Aorta (tissue), 5 donors: Measurements from ENCODE around the gene FNDC3B. TPM values are rescaled to one million over a fixed set of nuclear protein-coding genes. Genes with fewer than 3 reads are reported as not detected.

Experiments used
- ATAC-seq: fragments of 200-7000 bp; cut with Tn5 transposase; one replicate; pipeline ENCODE4 v1.9.1; 2022; ENCODE audit warnings: moderate library complexity; ENCODE audit not compliant: low FRiP score
- DNase-seq, 2 donors: peaks; one replicate each; pipeline ENCODE4 v3.0.0-alpha.2; 2020
- H3K27ac ChIP-seq, 2 donors: one replicate each; pipeline ENCODE4 v1.5.1; 2013; ENCODE audit warnings: low read length in 2 of 2, mild to moderate bottlenecking in 2 of 2, moderate library complexity in 2 of 2, control low read depth in 1 of 2, inconsistent platforms in 1 of 2, low read depth in 1 of 2
- H3K27me3 ChIP-seq, 2 donors: one replicate each; pipeline ENCODE4 v1.6.1; 2013; ENCODE audit warnings: control low read depth in 1 of 2, low read length in 1 of 2, mild to moderate bottlenecking in 1 of 2, moderate library complexity in 1 of 2; ENCODE audit not compliant: insufficient read depth in 2 of 2, control insufficient read depth in 1 of 2
- H3K36me3 ChIP-seq, 2 donors: one replicate each; pipeline ENCODE4 v1.6.1; 2013; ENCODE audit warnings: control low read depth in 1 of 2, low read length in 1 of 2, mild to moderate bottlenecking in 1 of 2; ENCODE audit not compliant: insufficient read depth in 2 of 2, control insufficient read depth in 1 of 2
- H3K4me1 ChIP-seq, 2 donors: one replicate each; pipeline ENCODE4 v1.6.1; 2013; ENCODE audit warnings: low read length in 2 of 2, control low read depth in 1 of 2, mild to moderate bottlenecking in 1 of 2, moderate library complexity in 1 of 2; ENCODE audit not compliant: insufficient read depth in 2 of 2, control insufficient read depth in 1 of 2
- H3K4me3 ChIP-seq, 2 donors: one replicate each; pipeline ENCODE4 v1.5.1; 2013; ENCODE audit warnings: low read length in 2 of 2, control low read depth in 1 of 2, mild to moderate bottlenecking in 1 of 2
- H3K9me3 ChIP-seq: one replicate; pipeline ENCODE4 v1.6.1; 2013; ENCODE audit warnings: mild to moderate bottlenecking, low read length; ENCODE audit not compliant: control insufficient read depth
- WGBS, 2 donors: extraction: QIAGEN DNeasy Blood & Tissue Kit; methylation state at CpG; one replicate each; pipeline ENCODE4 v1.1.7; 2013; 5-methylcytosine and 5-hydroxymethylcytosine counted together
- intact Hi-C, 2 donors: fragments of 100-400 bp; cut with DNase I; formaldehyde crosslinking; loops; one replicate each; pipeline versions ENCODE4 v1.14.2 to v1.15.0; 2022
- polyA plus RNA-seq, 2 donors: library from polyadenylated mRNA; stranded (reverse); fragments of 200-250 nt; gene quantifications; one replicate each; pipeline ENCODE4 v1.2.3, GENCODE V29; 2013
- total RNA-seq, 2 donors: library from RNA; stranded (reverse); fragmentation: NEBNext Ultra II Directional; extraction: Animal tissue kit (Norgen Biotek cat#: 25700); gene quantifications; one replicate each; pipeline ENCODE4 v1.2.1, GENCODE V29; 2021
- donor health status: healthy with polysubstance abuse.
- donor health status: Bipolar disorder and iron deficiency.
- donor health status: DM: no; HTN: no; CAD: no.
- donor health status: DM: no; HTN: no; CAD: no.
- donor health status: DM: yes; HTN: yes; CAD: no.

Gene FNDC3B
- total and polyA plus RNA-seq, 4 donors, result 12.5 to 239 (median 120) TPM

DNA sequence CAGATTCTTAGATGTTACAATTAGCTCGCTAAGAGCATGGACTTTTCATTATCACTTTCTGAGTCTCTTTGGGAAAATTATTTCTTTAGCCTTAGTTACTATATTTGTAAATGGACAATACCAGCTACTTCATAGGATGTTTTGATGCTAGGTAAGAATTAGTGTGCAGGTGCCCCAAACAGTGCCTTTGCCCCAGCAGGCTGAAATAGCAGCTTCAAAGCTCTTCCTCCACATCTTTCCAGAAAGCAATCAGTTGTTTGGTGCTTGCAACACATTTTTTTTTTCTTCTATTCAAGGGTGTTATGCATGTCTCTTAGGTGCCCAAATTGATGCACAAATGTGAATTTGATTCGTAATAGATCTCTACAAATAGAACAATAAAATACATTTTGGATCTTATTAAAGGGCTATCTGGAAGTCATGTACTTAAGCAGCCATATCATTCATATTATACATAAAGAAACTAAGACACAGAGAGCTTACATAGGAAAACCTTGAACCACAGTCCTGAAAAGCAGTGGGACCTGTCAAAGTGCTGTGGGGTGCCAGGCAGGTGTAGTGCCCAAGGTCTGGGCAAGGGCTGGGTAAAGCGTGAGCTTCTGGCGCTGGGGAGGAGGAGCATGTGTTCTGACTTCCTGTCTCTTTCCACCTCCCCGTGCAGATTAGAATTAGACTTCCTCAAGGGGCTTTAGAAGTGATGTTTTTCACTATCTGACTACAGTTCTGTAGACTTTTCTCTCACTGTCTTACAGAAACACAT is 62.9 kb downstream of the FNDC3B start:
- DNase-seq (no peak), ATAC-seq (no peak)
- H3K27me3 ChIP-seq, result no peaks in the 10 kb centered on the region
- 57 to 58% methylated on average over 5 of the region's 5 CpGs for WGBS, 2 donors
- H3K9me3 ChIP-seq, result no peaks in the 10 kb centered on the region
- no peaks in the 10 kb centered on the region for H3K36me3 ChIP-seq
- H3K4me1 ChIP-seq, result peaks cover 5 to 14% of the 10 kb centered on the region in 2 donors
- H3K27ac ChIP-seq, result no peak overlapping the region
- intact Hi-C loops, result loop anchor here in 1 of 2 donors (5.0 kb wide), 1 partner anchor 45 kb away; no protein-coding TSS in a partner anchor
- H3K4me3 ChIP-seq, result no peak overlapping the region

DNA sequence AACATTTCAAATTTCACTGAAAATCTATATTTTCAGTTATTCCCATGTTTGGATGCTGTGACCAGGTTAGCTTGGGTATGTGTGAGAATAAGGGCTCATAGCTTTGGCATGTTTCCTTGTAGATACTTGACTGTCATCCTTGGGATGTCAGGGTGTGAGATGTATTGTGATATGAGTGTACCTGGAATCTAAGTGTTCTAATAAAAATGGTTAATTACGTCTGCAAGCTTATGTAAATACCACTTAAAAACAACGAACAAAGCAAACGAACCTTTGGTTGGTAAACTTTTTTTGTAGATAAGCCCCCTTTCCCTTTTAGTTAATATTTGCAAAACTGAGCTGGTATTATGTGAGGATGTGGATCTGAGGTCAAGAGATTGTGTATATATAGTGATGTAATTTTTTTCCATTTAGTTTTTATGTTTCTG is 63.5 kb downstream of the FNDC3B start:
- H3K9me3 ChIP-seq, result no peaks in the 10 kb centered on the region
- DNase-seq (no peak), ATAC-seq (no peak)
- H3K27me3 ChIP-seq, result no peaks in the 10 kb centered on the region
- H3K27ac ChIP-seq, result peak overlapping the region in 1 of 2 donors; percentile 67
- intact Hi-C loops, result loop anchor here in 1 of 2 donors (5.0 kb wide), 1 partner anchor 46 kb away; no protein-coding TSS in a partner anchor
- H3K4me3 ChIP-seq, result no peak overlapping the region
- no peaks in the 10 kb centered on the region for H3K36me3 ChIP-seq
- 32 to 36% methylated on average over 3 of the region's 3 CpGs for WGBS, 2 donors
- peaks cover 5 to 19% of the 10 kb centered on the region in 2 donors for H3K4me1 ChIP-seq

DNA sequence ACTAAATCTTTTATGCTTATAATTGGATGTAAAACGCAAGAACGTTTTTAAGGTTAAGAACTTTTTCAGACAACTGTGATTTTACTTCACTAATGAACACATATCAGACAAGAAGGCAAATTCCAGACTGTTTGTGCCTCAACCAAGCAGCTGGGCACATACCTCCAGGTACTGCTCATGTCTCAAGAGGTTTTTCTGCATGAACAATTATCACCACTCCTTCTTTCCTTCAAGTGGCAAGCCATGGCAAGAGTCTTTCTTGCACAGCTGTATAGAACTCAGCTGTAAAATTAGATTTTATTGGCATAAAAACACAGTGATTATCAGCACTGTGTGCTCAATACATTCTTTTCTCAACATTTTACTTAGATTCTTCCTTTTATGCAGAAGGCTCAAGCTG is 64.3 kb downstream of the FNDC3B start:
- H3K27ac ChIP-seq, result peak overlapping the region in 1 of 2 donors; percentile 67
- intact Hi-C loops, result loop anchor here in 1 of 2 donors (5.0 kb wide), 1 partner anchor 46 kb away; no protein-coding TSS in a partner anchor
- 0 to 7% methylated on average over 2 of the region's 2 CpGs for WGBS, 2 donors
- no peaks in the 10 kb centered on the region for H3K9me3 ChIP-seq
- H3K4me1 ChIP-seq, result peaks cover 2 to 22% of the 10 kb centered on the region in 2 donors
- no peak for DNase-seq
- ATAC-seq, result no peak
- no peaks in the 10 kb centered on the region for H3K27me3 ChIP-seq
- no peaks in the 10 kb centered on the region for H3K36me3 ChIP-seq
- H3K4me3 ChIP-seq, result no peak overlapping the region

DNA sequence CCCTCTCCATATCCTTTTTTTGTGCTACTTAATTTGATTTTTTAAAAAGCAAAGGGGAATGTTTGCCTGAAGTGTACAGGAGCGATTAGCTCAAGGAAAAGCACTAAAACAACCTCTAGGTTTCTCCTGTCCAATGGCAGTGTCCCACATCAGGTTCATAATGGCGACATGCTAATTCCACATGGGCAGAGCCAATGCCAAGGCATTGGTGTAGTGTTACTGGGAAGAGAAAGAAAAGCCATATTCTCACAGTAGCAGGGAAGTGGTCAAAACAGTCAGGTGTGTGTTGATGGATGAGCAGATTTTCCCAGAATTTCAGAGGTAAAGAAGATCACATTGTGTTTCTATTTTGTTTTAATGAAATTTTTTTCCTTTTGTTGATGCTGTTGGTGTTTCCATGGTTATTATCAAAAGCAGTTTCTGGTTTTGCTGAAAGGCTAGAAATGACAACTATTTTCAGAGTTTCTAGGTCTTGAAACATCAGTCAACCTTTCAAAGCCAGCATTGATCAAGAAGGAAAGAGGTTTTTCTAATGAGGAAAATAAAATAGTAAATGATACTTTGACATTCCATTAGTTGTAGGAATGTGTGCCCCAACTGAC is 65.2 kb downstream of the FNDC3B start:
- no peaks in the 10 kb centered on the region for H3K27me3 ChIP-seq
- peak; percentile 64 for ATAC-seq
- no peak for DNase-seq
- intact Hi-C loops, result loop anchor here in 1 of 2 donors (5.0 kb wide), 1 partner anchor 47 kb away; no protein-coding TSS in a partner anchor
- no peak overlapping the region for H3K4me3 ChIP-seq
- H3K36me3 ChIP-seq, result no peaks in the 10 kb centered on the region
- no peaks in the 10 kb centered on the region for H3K9me3 ChIP-seq
- WGBS, 2 donors, result 24 to 29% methylated on average over 2 of the region's 2 CpGs
- H3K27ac ChIP-seq, result peak overlapping the region in 1 of 2 donors; percentile 49
- peaks cover 1 to 22% of the 10 kb centered on the region in 2 donors for H3K4me1 ChIP-seq

DNA sequence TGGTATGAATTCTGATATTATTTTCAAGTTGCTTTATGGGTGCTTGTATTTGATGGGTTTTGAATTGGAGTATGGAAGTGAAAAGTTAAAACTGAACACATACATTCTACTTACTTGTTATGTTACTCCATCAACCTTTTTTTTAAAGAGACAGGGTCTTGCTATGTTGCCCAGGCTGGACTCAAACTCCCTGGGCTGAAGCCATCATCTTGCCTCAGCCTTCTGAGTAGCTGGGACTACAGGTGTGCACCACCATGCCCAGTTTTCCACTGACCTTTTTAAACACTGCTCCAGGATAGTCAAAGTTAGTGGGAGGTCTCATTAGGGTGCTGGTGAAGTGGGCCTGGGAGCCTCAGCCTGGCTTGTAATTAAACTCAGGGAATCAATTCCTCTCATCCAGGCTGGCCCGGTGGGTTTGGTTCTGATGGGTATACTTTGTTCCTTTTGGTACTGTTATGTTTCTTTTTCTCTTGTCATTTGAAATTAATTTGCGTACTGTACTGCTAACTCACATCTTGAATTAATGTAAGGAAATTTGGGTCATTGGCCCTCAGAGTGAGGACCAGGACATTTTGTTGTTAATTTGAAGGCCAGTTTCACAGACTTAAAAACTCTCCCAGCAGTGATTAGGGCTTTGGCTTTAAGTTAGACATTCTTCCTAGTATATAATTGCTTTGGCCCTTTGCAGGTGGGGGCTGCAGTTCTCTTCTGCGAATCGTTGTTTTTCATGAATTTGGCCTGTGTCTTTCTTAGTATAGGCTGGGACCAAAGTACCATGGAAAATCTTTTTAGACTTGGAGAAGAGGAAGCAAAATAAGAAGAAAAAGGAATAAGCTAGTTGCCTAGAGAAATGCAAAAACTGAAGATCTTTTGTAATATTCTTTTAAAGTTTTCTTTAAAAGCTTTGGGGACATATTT is 66.9 kb downstream of the FNDC3B start:
- H3K27ac ChIP-seq, result no peak overlapping the region

DNA sequence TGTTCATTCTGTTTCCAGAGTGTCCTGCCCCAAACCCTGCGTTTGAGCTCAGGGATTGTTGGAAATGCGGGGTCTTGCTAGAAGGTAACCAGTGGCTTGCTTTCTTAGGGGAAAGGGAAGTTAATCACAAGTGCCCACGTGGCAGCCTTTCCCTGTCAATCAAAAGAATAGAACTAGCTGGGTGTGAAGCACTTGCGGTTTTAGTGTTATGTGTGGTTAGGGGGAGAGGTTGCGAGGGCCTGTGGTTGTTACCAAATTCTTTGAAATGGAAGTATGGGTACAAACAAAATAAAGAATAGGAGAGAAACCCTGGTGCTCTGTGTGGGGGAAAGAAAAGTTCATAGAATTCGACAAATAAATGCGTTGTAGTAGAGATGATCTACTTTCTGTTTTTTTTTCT is 67.6 kb downstream of the FNDC3B start:
- peaks cover 0 to 22% of the 10 kb centered on the region in 2 donors for H3K4me1 ChIP-seq
- intact Hi-C loops, result no loop called here
- no peak overlapping the region for H3K4me3 ChIP-seq
- WGBS, 2 donors, result 73% methylated on average over 7 of the region's 7 CpGs
- H3K9me3 ChIP-seq, result no peaks in the 10 kb centered on the region
- no peaks in the 10 kb centered on the region for H3K36me3 ChIP-seq
- no peaks in the 10 kb centered on the region for H3K27me3 ChIP-seq
- peak in 1 of 2 donors; percentile 63 for DNase-seq
- no peak overlapping the region for H3K27ac ChIP-seq
- ATAC-seq, result no peak

More for the DNA sequence above, 66.9 kb downstream of the FNDC3B start:
- no peak for ATAC-seq
- WGBS, 2 donors, result 57 to 58% methylated on average over 4 of the region's 4 CpGs
- intact Hi-C loops, result no loop called here
- DNase-seq, result no peak
- Histone ChIP-seq H3K4me1 (peaks cover 0 to 22% of the 10 kb centered on the region in 2 donors), H3K4me3 (no peak overlapping the region), H3K27me3 (no peaks in the 10 kb centered on the region), H3K36me3 (no peaks in the 10 kb centered on the region), H3K9me3 (no peaks in the 10 kb centered on the region)

DNA sequence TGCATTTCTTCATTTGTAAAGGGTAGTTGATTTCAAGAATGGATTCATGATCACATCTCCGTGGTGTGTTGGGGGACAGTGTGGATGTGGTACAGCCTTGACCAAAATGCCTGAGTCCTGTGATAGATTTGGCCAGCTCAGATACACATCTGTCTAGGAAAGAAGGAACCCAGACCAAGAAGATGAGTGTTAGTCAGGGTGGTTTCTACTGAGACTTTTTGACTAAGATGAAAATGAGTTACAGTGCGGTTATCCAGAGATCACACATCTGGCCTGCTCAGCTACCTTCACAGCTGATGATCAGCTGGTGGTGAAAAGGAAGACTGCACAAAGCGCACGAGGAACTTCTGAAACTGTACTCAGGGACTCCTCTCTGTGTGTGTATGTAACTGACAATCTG is 68.0 kb downstream of the FNDC3B start:
- WGBS, 2 donors, result 86 to 87% methylated on average over 4 of the region's 4 CpGs
- DNase-seq (no peak), ATAC-seq (no peak)
- no peaks in the 10 kb centered on the region for H3K27me3 ChIP-seq
- no peak overlapping the region for H3K27ac ChIP-seq
- no peaks in the 10 kb centered on the region for H3K9me3 ChIP-seq
- no peaks in the 10 kb centered on the region for H3K36me3 ChIP-seq
- intact Hi-C loops, result no loop called here
- H3K4me3 ChIP-seq, result no peak overlapping the region
- H3K4me1 ChIP-seq, result peaks cover 0 to 22% of the 10 kb centered on the region in 2 donors

DNA sequence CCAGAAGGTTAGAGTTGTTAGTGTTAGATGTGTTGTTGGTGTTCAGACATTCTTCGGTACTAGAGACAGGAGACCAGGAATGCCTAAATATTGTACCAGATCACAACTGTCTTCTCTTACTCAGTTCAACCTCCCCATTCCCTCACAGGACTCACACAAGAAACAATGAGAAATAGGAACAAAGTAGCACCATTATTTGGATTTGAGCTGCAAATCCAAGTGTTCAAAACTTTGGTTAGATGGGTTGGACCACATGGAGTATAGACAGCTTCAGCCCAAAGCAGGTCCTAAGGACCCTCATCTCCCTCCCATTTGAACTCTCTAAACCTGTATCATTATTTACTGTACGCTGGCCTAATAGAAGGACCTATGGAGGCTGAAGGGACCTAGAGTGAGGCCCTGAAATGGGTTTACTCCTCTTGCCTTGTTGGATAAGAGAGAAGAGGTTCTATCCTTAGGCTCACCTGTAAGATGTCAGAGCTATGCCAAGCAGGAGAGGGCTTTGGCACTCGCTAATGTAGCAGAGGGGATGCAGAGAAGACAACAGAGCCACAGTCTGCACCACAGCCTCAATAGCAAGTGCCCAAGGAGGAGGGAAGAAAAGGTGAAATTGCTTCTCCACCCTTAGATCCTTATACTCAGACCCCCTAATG is 70.9 kb downstream of the FNDC3B start:
- no peak overlapping the region for H3K4me3 ChIP-seq
- H3K36me3 ChIP-seq, result no peaks in the 10 kb centered on the region
- no peaks in the 10 kb centered on the region for H3K27me3 ChIP-seq
- DNase-seq (no peak), ATAC-seq (no peak)
- no peak overlapping the region for H3K27ac ChIP-seq
- peaks cover 0 to 9% of the 10 kb centered on the region in 2 donors for H3K4me1 ChIP-seq
- intact Hi-C loops, result no loop called here
- H3K9me3 ChIP-seq, result no peaks in the 10 kb centered on the region
- WGBS, 2 donors, result 94 to 95% methylated on average over 3 of the region's 3 CpGs
